Measurements from ENCODE around the gene PDLIM1. TPM values are rescaled to one million over a fixed set of nuclear protein-coding genes. Genes with fewer than 3 reads are reported as not detected.
A peak's percentile ranks its signal among the peaks of the same experiment; 100 is the strongest.

PDLIM1 gene
- total RNA-seq, 1 experiment from 2014 or later, result 67.4 TPM

GRCh38 chr10:95266674-95267095, 24.1 kb downstream of the PDLIM1 start:
- H3K79me2 ChIP-seq (ENCODE audit: insufficient read depth, low read length), result no peaks in the 10 kb centered on the region
- ATAC-seq (no peak; the same call in 1 of the 2 replicates), DNase-seq (ENCODE audit: low read depth, low spot score) (peak; percentile 71)
- H2AFZ ChIP-seq (ENCODE audit: low read depth, low read length, poor library complexity, severe bottlenecking), result no peak overlapping the region
- no peak for TF ChIP-seq CBX3 (IDR thresholded peaks at IDR 0.05; ENCODE audit: low read depth)
- peak; percentile 38 for TF ChIP-seq JUND (IDR thresholded peaks at IDR 0.05)
- no peak for TF ChIP-seq ELF1 (IDR thresholded peaks at IDR 0.05; ENCODE audit: borderline replicate concordance, low read depth)
- peak; percentile 45 for TF ChIP-seq SP1 (IDR thresholded peaks at IDR 0.05; ENCODE audit: low read depth)
- TF ChIP-seq, protein P1, sequence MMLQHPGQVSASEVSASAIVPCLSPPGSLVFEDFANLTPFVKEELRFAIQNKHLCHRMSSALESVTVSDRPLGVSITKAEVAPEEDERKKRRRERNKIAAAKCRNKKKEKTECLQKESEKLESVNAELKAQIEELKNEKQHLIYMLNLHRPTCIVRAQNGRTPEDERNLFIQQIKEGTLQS (IDR thresholded peaks at IDR 0.05), result peak; percentile 50; the same call in 1 of the 2 replicates
- POLR2A ChIA-PET, result no interaction called here
- no peaks in the 10 kb centered on the region for H3K27me3 ChIP-seq (ENCODE audit: insufficient read depth, low read length)
- CTCF ChIA-PET, result interaction anchor here (1.5 kb wide), 1 partner anchor 20 kb away, joined by 3 read pairs; no protein-coding TSS in a partner anchor
- no peaks in the 10 kb centered on the region for H4K20me1 ChIP-seq (ENCODE audit: insufficient read depth)
- H3K9me2 ChIP-seq (ENCODE audit: insufficient read depth), result no peaks in the 10 kb centered on the region
- H3K4me1 ChIP-seq (ENCODE audit: control insufficient read depth in 1 of 2, insufficient read depth in 2 of 2, low read length in 2 of 2), result peaks cover 34 to 53% of the 10 kb centered on the region in 2 experiments
- no TSS peak for BruUV-seq (replicated peaks)
- no peak overlapping the region for H3K27ac ChIP-seq (ENCODE audit: low read depth, low read length)
- peak overlapping the region; percentile 20; the same call in 1 of the 2 replicates for H3K4me2 ChIP-seq (ENCODE audit: low read length)
- RAD21 ChIA-PET (ENCODE audit: low non-redundant PET in 1 of 2, low total read pairs in 2 of 2, uncharacterized antibody in 2 of 2, unreplicated experiment in 2 of 2), result no interaction called here
- H3K9me3 ChIP-seq (ENCODE audit: control insufficient read depth in 1 of 2, insufficient read depth in 1 of 2, low read depth in 1 of 2, low read length in 2 of 2), result no peaks in the 10 kb centered on the region
- H3K9ac ChIP-seq (ENCODE audit: low read length), result peak overlapping the region; percentile 29
- intact Hi-C loops (cut with micrococcal nuclease), result no loop called here
- H3K4me3 ChIP-seq (replicated peaks in 1 of 2; ENCODE audit: low read depth in 1 of 2, low read length in 2 of 2), result no peak overlapping the region
- no peaks in the 10 kb centered on the region for H3K36me3 ChIP-seq (ENCODE audit: control insufficient read depth in 1 of 2, insufficient read depth in 2 of 2, low read length in 2 of 2)

DNA sequence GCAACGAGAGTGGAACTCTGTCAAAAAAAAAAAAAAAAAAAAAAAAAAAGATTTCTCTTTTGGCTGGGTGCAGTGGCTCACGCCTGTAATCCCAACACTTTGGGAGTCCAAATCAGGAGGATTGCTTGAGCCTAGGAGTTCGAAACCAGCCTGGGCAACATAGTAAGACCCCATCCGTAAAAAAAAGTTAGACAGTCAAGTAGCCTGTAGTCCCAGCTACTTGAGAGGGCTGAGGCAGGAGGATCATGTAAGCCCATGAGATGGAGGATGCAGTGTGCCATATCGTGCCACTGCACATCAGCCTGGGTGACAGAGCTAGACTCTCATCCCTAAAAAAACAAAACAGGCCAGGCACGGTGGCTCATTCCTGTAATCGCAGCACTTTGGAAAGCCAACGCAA, 25.2 kb downstream of the PDLIM1 start:
- H3K36me3 ChIP-seq (ENCODE audit: control insufficient read depth in 1 of 2, insufficient read depth in 2 of 2, low read length in 2 of 2), result no peaks in the 10 kb centered on the region
- no peaks in the 10 kb centered on the region for H3K79me2 ChIP-seq (ENCODE audit: insufficient read depth, low read length)
- H3K9me3 ChIP-seq (ENCODE audit: control insufficient read depth in 1 of 2, insufficient read depth in 1 of 2, low read depth in 1 of 2, low read length in 2 of 2), result no peaks in the 10 kb centered on the region
- no peak for ATAC-seq
- DNase-seq (ENCODE audit: low read depth, low spot score), result no peak
- no TSS peak for BruUV-seq (replicated peaks)
- no peaks in the 10 kb centered on the region for H3K9me2 ChIP-seq (ENCODE audit: insufficient read depth)
- no peak overlapping the region for H3K27ac ChIP-seq (ENCODE audit: low read depth, low read length)
- H3K4me1 ChIP-seq (ENCODE audit: control insufficient read depth in 1 of 2, insufficient read depth in 2 of 2, low read length in 2 of 2), result peaks cover 44 to 64% of the 10 kb centered on the region in 2 experiments
- ChIA-PET POLR2A (no interaction called here), CTCF (interaction anchor here (0.7 to 1.5 kb wide), 2 partner anchors 8 to 19 kb away, joined by 3 to 4 read pairs; no protein-coding TSS in a partner anchor), RAD21 (ENCODE audit: low non-redundant PET in 1 of 2, low total read pairs in 2 of 2, uncharacterized antibody in 2 of 2, unreplicated experiment in 2 of 2) (no interaction called here)
- H3K4me3 ChIP-seq (replicated peaks in 1 of 2; ENCODE audit: low read depth in 1 of 2, low read length in 2 of 2), result no peak overlapping the region
- no peak overlapping the region for H3K4me2 ChIP-seq (ENCODE audit: low read length)
- intact Hi-C loops (cut with micrococcal nuclease), result no loop called here
- H3K27me3 ChIP-seq (ENCODE audit: insufficient read depth, low read length), result no peaks in the 10 kb centered on the region
- no peaks in the 10 kb centered on the region for H4K20me1 ChIP-seq (ENCODE audit: insufficient read depth)
- no peak overlapping the region for H2AFZ ChIP-seq (ENCODE audit: low read depth, low read length, poor library complexity, severe bottlenecking)
- no peak overlapping the region for H3K9ac ChIP-seq (ENCODE audit: low read length)
- TF ChIP-seq EZH2 (IDR thresholded peaks at IDR 0.05), result no peak
- no peak for TF ChIP-seq ZFX (IDR thresholded peaks at IDR 0.05)
- TF ChIP-seq, protein P1 (IDR thresholded peaks at IDR 0.05), result no peak
- TF ChIP-seq FOSL1 (IDR thresholded peaks at IDR 0.05; ENCODE audit: low read depth), result no peak
- no peak for TF ChIP-seq POLR2A (IDR thresholded peaks at IDR 0.05; ENCODE audit: borderline replicate concordance, extremely low read depth, insufficient read depth, insufficient read length)
- TF ChIP-seq, protein P2, sequence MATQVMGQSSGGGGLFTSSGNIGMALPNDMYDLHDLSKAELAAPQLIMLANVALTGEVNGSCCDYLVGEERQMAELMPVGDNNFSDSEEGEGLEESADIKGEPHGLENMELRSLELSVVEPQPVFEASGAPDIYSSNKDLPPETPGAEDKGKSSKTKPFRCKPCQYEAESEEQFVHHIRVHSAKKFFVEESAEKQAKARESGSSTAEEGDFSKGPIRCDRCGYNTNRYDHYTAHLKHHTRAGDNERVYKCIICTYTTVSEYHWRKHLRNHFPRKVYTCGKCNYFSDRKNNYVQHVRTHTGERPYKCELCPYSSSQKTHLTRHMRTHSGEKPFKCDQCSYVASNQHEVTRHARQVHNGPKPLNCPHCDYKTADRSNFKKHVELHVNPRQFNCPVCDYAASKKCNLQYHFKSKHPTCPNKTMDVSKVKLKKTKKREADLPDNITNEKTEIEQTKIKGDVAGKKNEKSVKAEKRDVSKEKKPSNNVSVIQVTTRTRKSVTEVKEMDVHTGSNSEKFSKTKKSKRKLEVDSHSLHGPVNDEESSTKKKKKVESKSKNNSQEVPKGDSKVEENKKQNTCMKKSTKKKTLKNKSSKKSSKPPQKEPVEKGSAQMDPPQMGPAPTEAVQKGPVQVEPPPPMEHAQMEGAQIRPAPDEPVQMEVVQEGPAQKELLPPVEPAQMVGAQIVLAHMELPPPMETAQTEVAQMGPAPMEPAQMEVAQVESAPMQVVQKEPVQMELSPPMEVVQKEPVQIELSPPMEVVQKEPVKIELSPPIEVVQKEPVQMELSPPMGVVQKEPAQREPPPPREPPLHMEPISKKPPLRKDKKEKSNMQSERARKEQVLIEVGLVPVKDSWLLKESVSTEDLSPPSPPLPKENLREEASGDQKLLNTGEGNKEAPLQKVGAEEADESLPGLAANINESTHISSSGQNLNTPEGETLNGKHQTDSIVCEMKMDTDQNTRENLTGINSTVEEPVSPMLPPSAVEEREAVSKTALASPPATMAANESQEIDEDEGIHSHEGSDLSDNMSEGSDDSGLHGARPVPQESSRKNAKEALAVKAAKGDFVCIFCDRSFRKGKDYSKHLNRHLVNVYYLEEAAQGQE (IDR thresholded peaks at IDR 0.05; ENCODE audit: low read depth), result no peak
- no peak for TF ChIP-seq JUND (IDR thresholded peaks at IDR 0.05)
- no peak for TF ChIP-seq EGR1 (IDR thresholded peaks at IDR 0.05; ENCODE audit: low read depth)
- no peak for TF ChIP-seq EZH2phosphoT487 (IDR thresholded peaks at IDR 0.05; ENCODE audit: borderline replicate concordance)
- no peak for TF ChIP-seq ELF1 (IDR thresholded peaks at IDR 0.05; ENCODE audit: borderline replicate concordance, low read depth)
- TF ChIP-seq ZNF274 (IDR thresholded peaks at IDR 0.05; ENCODE audit: low read depth, low read length), result no peak
- TF ChIP-seq POLR2AphosphoS5 (IDR thresholded peaks at IDR 0.05; ENCODE audit: low read depth, low read length), result no peak
- no peak for TF ChIP-seq YY1 (IDR thresholded peaks at IDR 0.05; ENCODE audit: extremely low read depth, insufficient replicate concordance, low read depth, low read length)

Measured in HCT116 (cell line).